GM18519 (cell line): ENCODE results near the gene POLR2L.

ENCODE experiments used
- ATAC-seq: cut with Tn5 transposase; IDR thresholded peaks from one replicate; pipeline ENCODE4 v1.9.1; 2021; ENCODE audit warnings: mild to moderate bottlenecking, moderate library complexity; ENCODE audit not compliant: unreplicated experiment, low FRiP score

POLR2L gene

DNA sequence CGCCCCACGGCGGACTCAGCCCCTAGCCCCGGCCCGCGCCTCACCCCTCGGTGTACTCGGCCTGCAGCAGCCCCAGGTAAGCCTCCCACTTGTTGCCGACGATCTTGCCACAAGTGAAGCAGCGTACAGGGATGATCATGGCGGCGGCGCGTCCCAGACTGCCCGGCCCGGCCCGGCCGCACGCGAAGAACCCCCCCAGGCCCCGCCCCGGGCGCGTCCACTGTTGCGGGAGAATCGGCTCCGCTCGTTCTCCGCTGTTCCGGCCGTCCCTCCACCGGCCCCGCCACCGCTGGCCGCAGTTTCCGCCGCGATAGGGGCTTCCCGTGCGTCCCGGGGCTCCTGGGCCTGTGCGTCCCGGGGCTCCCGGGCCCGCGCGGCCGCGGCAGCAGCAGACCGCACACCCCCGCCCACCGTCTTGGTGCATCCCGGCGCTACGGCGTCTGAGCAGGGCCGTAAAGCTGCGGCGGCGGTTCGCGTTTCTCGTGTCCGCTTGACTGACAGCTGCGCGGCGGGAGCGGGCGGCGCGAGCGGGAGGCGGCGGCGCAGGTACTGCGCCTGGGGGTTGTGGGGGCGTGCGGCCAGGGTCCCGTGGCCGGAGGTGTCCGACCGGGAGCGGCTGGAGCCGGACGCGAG lies at the start of gene POLR2L, which contains the start of gene TSPAN4:
TSS of gene POLR2L (minus strand) at position 160 of the 633 bp plus-strand sequence. CDS start at position 139, 21 bp downstream.
TSS of gene TSPAN4 (plus strand) at position 483 of the 633 bp plus-strand sequence. CDS start 7,453 bp downstream, outside the sequence.
- ATAC-seq: peak; percentile 46

DNA sequence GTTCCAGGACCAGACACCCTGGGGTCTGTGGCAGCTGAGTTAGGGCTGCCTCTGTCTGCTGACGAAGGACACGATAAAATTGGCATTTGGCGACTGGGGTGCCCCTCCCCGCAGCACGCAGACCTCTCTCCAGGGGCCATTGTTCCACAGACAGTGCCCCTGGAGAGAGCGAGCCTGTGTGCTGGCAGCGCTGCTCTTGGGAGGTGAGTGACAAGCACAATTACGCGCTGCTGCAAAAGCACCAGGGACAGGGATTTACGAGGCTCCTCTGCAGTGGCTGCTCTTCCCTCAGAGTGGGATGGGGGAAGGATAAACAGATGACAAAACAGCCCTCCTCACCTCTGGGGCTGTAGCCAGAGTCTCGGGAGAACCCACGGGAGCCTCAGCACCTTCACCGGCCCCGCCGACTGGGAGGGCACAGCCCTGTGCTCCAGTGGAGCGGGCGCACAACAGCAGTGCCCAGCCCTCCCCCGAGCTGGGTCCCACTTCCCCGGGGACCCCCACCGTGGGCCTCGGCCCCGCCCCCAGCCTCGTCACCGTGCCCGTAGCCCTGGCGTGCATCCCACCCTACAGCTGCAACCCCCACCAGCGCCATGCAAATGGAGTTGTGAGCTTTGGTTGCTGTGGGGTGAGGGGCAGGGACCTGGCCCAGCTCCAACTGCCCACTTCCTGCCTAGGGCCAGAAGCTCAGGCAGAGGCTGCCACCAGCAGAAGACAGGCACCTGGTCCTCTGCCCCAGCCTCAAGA lies 48.6 kb upstream of the POLR2L start:
- no peak for ATAC-seq

DNA sequence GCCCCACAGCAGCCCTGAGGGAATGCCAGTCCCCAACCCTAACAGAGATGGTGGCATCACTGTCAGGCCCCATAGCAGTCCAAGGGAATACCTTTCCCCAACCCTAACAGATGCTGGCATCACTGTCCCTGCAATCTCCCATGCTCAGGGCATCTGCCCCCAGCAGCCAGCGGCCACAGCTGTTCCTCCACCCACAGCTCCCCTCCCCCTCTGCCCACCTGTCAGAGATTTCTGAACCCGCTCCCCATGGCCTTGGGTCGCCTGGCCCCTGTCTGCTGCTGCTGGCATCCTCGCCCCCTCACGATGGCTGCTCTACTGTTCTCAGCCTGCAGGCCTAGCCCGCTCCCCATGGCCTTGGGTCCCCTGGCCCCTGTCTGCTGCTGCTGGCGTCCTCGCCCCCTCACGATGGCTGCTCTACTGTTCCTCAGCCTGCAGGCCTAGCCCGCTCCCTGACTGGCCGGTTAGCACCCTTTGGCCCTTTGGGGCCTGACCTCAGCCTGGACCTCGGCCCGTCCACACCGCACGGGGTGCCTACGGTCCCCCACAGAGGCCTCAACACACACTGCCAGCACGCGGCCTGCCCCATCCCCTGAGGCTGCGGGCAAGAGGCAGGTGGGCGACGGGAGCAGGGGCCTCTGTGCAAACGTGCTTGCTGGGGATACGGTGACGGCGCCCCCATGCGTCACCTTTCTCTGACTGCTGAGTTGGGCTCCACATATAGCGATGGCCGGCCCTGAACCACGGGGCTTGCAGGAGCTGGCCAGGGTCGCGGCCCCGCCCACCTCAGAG lies 47.6 kb upstream of the POLR2L start:
- no peak for ATAC-seq

DNA sequence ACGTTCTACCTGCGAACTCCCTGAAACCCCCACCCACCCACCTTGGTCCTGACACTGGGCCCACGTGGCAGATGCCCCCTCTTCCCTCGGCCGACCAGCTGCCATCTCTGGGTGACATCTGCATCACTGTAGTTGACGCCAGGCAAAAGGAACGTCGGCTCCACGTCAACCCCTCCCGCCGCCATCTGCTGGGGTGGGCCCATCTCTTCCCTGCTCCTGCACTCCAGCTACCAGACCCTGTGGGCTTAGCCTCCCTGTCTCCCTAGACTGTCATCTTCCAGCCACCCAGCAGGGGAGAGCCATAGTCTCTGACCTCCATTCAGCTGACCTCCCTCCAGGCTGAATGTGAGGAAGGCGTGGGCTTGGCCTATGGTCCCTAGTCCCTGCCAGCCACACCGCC lies 46.9 kb upstream of the POLR2L start:
- ATAC-seq: no peak

DNA sequence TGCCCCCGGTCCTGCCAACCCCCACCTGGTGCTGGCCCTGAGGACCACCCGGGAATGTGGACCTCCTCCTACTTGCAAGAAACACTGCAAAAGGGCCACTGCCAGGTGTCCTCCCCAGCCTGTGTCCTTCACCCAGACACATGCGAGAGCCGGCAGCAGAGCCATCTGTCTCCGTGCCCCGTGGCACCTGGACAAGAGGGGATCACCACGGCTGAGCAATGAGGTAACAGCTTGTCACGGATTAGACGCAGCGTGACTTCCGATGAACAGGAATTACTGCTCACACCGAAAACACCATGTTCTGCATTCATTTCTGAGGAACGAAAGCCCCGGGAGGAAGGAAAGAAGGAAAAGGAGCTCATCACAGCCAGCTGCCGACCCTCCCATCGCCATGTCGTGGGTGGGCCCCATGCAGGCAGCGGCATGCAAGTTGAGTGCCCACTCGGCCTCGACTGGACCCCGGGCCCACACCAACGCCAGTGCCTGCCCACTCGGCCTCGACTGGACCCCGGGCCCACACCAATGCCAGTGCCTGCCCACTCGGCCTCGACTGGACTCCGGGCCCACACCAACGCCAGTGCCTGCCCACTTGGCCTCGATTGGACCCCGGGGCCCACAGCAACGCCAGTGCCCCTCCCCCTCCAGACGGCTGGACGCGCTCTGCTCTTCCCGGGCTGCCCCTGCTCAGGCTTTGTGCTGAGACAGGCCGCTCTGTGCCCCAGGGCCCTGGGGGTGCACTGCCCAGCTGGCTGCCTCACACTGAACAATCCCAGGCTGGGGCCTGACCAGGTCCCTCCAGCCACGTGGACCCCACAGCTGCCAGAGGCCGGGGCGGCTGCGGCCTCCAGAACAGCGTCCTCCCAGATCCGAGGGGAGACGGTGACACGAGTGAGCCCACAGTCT lies 46.2 kb upstream of the POLR2L start:
- ATAC-seq: no peak

DNA sequence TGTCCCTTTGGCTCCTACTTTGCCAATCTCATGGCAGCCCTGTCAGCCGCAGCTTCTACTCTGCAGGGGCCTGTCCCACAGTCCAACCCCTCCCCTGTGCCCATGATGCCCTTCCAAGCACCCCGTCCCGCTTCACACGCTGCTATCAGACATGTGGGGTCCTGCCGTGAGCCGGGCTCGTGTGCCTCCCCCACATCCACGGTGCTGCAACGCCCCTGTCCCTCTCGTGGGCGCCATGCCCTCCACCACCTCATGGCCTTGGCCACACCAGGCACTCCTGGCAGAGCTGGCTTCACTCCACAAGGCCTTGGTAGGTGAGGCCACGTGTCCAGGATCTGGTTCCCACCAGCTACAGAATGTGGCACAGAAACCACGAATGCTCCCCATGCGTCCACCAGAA lies 45.3 kb upstream of the POLR2L start:
- no peak for ATAC-seq

DNA sequence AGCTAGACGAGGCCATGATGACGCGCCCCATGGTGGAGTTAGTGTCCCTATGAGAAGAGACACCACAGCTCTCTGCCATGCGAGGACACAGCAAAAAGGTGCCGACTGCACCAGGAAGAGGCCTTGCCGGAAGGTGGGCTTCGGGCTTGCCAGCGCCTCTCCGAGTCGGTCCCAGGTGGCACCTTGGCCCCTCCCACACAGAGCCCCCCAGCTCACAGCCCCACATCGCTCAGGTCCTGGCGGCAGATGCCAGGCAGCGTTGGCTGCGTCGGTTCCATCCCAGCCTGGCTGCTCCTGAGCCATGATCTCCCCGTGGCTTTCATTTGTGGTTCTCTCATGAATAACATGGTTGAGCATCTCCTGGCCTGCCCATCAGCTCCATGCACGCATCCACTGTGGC lies 44.2 kb upstream of the POLR2L start:
- no peak for ATAC-seq

DNA sequence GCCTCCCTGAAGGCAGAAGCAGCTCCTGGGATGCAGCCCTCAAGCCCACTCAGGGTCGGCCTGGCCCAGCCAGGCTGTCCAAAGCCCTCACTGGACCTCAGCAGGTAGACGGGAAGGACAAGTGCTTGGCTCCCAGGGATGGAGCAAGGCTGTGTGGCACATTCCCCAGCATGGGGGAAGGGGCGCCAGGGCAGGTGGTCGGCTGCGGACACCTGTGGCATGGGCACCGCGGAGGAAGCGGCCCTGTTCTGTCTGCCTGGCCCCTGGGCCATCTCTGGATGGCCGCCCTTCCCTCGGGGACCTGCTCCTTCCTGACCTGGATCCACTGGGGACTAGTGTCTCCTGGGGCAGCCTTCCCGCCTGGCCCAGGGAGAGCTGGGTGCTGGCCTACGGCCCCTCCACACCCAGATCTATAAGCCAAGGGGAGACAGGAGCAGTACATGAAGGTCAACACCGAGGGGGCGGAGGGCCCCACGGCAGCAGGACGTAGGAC lies 42.3 kb upstream of the POLR2L start:
- no peak for ATAC-seq

DNA sequence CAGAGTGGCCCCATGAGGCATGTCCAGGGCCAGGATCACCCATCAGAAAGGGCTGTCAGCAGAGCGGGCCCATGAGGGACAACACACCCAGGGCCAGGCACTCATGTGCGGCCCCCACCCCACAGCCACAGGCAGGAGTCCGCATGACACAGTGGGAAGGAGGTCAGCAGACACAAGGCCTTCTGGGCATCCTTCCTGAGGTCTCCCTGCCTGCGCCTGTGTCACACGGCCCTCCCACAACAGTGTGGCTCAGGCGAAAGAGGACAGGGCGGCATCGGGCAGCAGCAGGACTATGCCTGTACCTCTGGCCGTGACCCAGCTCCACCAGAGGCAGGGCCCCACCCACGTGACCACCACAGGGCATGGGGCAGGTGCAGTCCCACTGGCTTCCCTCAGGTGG lies 41.2 kb upstream of the POLR2L start:
- ATAC-seq: no peak

DNA sequence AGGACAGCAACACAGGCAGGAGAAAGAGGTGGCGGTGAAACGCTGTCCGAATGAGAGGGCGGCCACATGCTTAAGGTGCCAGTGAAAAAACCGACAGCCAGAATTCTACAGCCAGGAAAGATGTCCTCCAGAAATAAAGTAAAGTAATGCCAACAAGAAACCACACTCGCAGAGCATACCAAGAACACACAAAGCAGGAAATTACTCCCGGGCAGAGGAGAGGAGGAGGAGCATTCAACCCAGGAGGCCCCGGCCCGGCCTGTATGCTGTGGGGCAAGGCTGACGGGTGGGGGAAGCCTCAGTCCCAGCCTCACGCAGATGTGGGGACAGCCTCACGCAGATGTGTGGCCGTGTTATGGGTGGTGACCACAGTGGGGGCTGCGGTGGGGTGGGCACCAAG lies 40.3 kb upstream of the POLR2L start:
- ATAC-seq: no peak

DNA sequence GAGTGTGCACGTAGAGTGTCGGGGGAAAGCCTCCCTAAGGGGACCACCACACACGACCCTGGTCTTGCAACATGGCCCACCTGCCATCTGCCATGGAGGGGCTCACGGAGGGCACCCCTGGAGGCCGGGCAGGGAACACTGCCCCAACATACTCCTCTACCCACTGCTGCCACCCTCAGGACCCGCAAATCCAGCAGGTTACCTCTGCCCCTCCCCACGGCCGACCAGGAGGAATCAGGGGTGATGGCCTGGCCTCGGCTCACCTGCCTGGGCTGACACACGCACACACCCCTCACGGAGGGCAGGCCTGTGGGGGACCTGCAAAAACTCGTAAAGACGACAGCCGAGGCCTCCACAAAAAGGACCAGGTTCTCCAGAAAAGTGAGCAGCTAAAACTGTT lies 38.1 kb upstream of the POLR2L start:
- no peak for ATAC-seq

DNA sequence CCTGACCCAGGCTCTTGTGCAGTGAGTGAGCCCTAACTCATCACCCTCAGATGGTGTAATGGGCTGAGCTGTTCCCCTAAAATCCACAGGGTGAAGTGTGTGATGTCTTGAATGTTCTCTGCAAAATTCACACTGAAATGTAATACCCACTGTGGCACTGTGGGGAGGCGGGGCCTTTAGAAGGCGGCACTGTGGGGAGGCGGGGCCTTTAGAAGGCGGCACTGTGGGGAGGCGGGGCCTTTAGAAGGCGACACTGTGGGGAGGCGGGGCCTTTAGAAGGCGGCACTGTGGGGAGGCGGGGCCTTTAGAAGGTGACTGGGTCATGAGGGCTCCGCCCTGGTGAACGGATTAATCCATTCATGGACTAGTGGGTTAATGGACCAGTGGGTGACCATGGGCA lies 35.2 kb upstream of the POLR2L start:
- no peak for ATAC-seq

DNA sequence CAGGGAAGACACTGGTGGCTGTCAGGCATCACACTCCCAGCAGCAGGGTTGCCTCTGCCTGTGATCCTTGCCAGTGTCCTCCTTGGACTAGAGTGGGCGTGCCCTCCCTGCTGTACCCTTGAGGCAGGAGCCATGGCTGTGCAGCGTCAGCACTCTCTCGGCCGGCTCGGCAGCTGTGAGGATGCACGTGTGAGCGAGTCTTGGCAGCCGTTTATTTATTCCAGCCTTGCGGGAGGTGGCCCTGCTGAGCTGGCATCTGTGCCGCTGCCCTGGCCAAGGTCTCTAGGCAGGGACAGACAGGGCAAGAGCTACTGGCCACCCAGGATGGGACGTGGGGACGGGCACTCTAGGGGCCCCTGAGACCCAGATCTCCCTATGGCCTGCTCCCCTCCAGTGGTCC lies 34.2 kb upstream of the POLR2L start:
- ATAC-seq: no peak

DNA sequence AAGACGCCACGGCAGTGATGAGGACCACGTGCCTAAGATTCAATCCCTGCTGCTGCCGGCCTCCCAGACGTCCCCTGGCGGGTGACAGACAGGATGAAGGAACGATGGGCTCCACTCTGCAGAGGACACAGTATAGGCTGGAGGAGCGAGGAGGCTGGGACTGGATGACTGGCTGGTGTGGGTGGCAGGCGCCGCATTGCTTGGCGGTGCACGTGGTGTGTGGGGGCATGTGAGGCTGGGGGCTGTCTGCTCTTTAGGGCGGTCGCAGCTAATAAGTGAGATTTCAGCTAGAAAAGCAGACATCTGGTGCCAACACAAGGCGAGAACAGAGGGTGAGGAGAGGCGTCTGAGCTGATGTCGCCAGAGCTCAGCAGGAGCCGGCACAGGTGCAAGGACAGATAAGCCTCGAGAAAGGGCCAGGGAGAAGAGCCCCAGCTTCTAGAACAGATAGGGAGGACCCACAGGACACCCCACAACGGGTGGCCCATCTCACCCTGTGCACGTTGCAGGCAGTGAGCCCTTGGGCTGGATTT lies 33.5 kb upstream of the POLR2L start:
- no peak for ATAC-seq

DNA sequence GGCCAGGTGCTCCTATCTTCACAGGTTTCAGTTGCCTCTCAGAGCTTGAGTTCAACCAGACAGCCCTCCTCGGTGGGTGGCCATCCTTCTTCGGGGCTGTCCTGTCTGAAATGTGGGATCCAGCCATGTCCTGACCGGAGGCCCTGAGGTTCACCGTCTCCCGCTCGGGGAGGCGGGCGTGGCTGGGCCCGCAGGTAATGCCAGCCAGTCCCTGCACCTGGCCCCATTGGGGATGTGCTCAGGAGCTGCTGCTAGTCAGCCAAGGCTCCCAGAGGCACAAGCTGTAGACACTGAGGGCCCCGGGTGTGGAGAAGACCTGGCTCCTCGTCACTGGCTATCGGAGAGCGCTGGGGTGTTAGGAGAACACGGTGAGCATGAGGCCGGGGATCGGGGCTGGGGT lies 32.9 kb upstream of the POLR2L start:
- no peak for ATAC-seq

DNA sequence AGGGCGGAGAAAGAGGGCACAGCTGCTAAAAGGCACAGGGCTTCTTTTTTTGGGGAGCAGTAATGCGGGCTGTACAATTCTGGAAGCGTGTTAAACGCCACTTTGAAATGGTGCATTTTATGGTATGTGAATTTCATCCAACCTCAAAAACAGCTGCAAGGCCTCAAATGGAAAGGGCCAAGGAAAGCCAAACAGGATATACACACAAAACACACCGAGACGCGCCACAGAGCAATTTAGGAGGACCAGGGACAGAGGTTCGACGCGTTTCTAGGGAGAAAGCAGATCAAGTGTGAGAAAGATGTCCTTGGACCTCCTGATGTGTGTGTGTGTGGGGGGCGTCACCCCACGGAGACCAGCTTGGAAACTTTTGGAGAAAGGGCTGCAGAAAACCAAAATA lies 31.4 kb upstream of the POLR2L start:
- no peak for ATAC-seq

DNA sequence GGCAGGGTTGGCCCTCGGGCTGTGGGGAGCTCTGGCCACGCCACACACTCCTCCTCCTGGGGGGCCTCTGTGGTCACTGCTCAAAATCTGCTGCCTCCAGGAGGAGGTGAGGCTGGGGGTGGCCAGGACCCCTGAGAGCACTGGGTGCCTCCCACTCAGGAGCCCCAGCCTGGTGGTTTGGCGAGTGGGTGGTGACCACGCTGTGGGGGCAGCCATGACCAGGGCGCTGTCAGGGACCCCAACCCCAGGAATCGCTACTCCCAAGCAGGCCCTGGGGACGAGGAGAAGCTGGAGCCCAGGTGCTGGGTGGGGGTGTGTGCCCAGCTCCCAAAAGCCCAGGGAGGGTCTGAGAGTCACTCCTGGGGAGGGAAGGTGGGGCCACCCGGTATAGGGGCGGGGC lies 30.5 kb upstream of the POLR2L start:
- ATAC-seq: no peak

DNA sequence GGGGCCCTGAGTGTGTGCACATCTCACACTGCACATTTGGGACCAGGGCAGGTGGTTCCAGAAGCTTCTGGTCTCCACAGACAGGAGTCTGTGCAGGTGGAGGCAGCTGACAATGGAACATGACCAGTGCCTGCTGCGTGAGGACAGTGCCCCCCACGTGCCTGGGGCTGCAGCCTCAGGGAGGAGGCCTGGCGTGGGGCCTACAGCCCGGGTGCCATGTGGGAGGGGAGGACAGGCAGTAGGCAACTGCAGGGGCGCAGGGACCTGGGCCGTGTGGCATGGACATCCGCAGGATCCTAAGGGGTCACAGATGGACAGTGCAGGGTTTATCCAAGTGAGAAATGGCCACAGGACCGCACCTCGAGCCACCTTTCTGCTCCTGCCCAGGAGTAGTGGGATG lies 29.1 kb upstream of the POLR2L start:
- no peak for ATAC-seq

DNA sequence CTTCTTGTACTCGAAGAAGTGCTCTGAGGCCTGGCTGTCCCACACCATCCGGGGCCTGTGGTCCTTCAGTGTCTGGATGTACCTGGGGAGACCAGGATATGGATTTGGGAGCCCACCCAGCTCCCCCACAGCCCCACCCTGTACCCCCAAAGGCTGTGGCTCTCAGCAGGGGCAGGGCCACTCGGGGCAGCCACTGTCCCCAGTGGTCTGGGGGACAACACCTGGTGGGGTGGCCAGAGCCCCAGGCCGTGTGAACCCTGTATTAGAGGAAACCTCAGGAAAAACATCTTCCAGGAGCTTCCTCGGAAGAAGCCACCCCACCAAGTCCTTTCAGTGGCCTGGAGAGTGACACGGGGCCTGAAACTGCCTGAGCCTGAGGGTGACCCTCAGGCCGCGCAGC lies 28.1 kb upstream of the POLR2L start:
- no peak for ATAC-seq

DNA sequence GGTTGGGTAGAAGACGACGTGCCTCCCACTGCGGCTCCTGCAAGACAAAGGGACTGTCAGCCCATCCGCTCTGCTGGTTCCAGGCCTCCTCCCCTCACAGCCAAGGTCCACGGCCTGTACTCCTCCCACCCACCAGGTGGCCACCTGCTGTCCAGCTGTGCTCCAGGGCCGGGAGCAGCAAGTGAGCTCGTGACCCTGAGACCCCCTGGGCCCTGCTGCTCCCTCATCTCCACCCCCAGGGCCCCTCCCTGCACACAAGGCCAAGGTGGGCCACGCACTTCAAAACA lies 27.7 kb upstream of the POLR2L start:
- ATAC-seq: no peak
